HG03108 (cell line): ENCODE results near the gene CHN2.
"Not testable (repeated sequence)": the region's sequence is repeated elsewhere in the genome, so short reads cannot be mapped to it uniquely, and the experiment has no call there.

Source experiments
- ATAC-seq: cut with Tn5 transposase; IDR thresholded peaks from one replicate; pipeline ENCODE4 v1.9.1; 2021; ENCODE audit warnings: moderate library complexity; ENCODE audit not compliant: unreplicated experiment

Gene CHN2

DNA sequence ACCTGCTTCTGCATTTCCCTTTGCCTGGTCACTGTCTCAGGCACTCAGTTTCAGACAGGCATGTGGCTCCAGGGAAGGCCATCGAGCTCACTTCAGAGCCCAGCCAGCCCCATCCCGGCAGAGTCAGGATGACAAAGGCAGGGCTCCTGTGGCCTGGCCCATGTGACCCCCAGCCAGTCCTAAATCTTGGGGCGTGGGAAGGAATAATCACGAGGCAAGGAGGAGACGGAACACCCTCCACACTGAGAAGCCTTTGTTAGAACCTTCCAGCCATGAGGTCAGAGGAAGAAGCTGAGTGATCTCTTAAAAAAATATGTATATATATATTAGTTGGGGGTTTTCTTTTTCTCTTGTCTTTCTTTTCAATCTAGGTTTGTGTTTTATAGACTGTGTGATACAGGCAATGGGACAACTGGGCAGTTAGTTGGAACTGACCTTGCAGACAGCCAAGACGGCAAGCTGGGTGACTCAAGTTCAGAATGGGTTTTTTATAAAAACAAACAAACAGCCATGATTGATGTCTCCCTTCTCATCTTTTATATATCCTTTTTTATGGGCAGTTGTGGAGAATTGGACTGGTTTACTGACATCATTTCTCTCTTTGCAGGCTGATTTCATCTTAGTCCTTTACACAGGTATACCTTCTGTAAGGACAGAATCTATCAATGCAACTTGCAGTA is 60.8 kb downstream of the CHN2 start:
- no peak for ATAC-seq

DNA sequence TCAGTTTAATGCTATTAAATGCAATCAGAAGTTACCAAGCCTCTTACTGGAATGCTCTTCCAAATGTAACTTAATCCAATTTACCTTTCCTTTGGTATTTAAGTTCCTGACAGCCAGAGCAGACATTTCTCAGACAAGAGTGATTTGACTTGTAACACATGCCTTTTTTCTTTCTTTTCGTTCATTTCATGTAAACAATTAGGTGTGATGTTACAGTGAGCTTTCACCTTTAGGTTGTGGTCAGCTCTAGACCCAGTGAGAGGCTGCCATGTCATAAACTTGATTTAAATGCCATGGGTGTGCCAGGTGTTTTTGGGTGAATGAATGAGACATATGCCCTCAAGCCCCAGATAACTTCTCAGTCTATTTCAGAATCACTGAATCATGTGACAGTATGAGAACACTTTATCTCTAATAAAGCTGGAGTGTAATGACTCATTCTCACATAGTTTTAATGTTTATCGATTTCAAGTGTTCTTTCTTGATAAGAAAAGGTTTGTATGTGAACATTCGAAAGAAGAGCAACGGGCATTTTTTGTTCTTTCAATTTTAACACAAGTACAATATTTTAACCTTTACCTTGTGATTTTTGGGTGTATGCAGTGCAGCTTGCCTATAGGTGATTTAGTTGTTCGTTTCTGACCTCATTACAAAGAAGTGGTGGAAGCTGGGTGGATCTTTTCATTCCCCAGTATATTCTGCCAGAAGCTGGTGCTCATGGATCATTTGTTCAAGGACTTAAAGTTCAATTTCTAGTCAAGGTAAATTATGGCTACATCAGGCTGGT is 61.5 kb downstream of the CHN2 start:
- no peak for ATAC-seq

DNA sequence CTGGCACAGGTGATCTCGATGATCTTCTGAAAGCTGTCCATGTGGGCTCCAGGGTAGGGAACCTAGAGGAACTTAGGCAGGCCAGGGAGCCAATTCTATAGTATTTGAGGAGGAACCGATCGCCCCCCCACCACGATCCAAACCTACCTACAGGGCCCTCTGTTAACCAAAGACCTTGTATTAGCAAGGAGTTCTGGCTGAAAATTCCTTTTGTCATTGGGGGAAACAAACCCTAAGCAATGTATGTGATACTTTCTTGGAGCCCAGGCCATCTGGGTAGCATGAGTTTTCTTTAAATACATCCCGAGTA is 62.1 kb downstream of the CHN2 start:
- no peak for ATAC-seq

DNA sequence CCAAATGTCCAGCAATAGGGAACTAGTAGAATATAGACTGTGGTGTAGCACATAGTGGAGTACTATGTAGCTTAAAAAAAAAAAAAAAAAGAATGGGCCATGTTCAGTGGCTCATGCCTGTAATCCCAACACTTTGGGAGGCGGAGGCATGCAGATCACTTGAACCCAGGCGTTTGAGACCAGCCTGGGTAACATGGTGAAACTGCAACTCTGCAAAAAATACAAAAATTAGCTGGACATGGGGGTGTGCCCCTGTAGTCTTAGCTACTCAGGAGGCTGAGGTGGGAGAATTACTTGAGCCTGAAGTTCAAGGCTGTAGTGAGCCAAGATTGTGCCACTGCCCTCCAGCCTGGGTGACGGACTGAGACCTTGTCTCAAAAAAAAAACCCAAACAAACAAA is 64.4 kb downstream of the CHN2 start:
- ATAC-seq, result no peak

DNA sequence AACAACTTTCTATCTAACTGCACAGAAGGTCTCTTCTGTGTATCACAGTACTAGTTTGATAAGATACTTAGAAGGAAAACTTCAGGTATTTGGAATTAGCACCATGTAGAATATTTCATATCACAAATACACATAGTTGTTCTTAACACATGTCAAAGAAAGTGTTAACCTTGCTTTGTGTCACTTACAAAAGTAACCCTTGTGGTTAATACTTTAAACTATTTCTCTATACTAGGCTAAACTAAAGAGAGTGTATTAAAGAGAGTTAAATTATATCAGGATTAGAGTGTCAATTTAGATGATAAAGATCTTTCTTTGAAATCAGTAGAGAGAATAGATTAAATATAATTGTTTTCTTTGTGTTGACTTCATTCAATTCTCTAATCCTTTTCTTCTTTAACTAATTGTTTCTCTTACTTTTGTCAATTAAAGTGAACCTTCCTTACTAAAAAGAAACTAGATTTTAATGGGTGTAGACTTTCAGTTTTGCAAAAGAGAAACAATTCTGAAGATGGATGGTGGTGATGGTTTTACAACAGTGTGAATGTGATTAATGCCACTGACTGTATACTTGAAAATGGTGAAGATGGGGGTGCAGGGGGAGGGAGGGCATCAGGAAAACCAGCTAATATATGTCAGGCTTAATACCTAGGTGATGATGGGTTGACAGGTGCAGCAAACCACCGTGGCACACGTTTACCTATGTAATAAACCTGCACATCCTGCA is 67.8 kb downstream of the CHN2 start:
- no peak for ATAC-seq

DNA sequence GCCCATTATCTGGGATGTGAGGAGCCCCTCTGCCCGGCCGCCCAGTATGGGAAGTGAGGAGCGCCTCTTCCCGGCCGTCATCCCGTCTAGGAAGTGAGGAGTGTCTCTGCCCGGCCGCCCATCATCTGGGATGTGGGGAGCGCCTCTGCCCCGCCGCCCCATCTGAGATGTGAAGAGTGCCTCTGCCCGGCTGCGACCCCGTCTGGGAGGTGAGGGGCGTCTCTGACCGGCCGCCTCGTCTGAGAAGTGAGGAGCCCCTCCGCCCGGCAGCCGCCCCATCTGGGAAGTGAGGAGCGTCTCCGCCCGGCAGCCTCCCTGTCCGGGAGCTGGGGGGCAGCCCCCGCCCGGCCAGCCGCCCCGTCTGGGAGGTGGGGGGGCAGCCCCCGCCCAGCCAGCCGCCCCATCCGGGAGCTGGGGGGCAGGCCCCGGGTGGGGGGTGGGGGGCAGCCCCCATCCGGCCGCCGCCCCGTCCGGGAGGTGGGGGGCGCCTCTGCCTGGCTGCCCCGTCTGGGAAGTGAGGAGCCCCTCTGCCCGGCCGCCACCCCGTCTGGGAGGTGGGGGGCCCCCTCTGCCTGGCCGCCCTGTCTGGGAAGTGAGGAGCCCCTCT is 69.1 kb downstream of the CHN2 start:
- ATAC-seq, result not testable (repeated sequence)

DNA sequence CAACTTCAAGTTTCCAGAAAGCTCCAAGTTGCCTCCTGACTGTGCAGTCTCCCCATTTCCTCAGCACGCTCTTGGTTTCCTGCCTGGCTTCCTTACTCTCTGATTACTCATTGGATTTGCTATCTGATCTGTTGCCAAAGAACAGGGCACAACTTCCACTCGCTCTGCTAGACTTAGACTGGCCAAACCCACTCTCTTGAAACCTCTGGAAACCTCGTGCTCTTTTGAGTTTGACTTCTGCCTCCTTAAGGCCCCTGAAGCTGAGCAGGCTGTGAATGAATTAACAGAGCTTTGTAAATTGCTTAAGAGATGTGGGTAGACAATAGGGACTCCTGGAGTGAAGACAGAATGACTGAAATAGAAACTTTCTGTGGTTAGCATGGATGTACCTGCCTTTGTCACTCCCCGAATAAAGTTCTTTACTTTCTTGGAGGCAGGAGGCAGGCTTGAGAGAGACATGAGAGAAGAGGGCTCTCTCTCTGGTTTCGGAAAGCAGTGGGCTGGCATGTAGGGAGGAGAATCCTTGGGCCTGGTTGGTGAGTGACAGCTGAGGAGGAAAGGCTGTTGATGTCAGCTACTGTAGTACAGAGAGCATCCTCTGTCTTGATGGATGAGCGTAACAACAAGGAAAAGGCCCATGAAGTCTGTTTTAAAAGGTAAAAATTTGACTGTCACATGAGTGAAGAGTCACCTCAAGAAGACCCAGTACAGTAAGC is 70.8 kb downstream of the CHN2 start:
- no peak for ATAC-seq

DNA sequence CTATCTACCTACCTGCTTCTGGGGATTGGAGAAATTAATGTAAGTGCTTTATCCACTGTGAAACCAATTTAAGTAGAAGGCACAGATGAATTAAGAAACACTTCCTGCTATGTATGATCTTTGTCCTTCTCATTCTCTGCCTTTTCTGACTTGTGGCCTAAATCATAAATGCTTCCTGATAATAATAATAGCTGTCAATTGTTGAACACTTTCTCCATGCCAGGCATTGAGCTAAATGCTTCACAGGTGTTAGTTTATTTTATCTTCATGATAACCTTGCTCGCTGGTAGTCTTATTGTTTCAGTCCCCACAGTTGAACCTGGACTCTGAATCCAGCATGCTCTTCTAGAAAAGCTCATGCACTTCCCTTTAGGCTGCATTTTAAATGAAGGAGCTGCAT is 75.4 kb downstream of the CHN2 start:
- ATAC-seq, result no peak

DNA sequence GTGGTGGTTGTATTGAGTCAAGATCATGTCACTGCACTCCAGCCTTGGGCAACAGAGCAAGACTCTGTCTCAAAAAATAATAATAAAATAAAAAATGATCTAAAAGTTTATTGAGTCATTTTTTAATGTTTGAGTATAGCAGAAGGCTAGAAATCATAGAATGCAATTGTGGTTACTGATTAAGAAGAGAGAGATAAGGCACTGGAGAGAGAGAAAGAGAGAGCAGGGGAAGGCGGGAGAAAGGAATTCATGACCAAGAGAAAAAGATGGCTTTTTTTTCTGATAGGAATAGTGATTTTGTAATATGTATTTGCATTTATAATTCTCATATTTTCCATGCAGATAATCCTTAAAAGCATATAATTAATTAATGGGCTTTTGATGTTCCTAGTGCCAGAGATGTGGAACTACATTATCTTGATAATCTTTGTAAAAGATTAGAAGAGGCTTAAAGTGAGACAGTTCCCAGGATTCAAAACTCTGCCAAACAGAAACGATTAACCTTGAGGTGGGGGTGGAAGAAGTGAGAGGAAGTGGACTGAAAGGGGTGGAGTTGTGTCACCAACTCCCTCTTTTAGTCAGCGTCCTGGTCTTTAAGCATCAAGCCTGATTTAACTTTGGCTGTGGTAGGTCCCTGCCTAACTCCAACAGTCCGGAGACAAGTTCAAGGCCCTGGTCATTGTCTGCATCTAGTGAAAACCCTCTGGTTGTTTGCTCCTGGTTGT is 76.2 kb downstream of the CHN2 start:
- no peak for ATAC-seq

DNA sequence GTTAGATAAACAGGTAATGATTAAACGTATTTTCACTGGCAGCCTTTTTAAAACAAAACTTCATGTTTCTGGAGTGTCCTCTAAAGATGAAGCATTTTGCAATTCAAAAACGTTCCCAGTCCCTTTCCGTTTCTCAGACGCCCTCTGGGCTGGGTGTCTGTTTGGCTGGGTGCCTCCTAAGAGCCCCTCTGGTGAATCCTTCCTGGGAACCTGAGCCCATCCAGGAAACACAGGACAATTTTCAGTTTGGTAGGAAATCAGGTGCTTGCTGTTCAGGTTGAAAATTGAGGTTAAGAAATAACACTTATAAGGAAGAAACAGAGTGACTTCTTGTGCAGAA is 76.7 kb downstream of the CHN2 start:
- no peak for ATAC-seq

DNA sequence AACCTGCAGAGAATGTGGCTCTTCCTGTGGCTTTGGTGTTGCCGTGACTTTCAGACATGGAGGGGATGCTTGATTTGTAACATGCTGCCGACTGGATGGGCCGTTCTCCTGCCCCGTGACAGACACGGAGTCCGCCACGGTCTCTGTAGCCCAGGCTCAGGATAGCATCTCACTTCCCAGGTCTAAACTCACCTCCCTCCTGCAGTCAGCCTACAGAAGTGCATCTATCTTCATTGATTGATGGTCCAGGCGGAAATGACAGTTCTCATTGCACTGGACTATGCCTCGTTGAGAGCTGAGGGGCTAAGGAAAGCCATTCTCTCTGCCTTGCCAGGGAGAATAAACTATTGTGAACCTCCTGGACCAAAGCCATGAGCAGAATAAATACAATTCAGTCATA is 77.5 kb downstream of the CHN2 start:
- no peak for ATAC-seq

DNA sequence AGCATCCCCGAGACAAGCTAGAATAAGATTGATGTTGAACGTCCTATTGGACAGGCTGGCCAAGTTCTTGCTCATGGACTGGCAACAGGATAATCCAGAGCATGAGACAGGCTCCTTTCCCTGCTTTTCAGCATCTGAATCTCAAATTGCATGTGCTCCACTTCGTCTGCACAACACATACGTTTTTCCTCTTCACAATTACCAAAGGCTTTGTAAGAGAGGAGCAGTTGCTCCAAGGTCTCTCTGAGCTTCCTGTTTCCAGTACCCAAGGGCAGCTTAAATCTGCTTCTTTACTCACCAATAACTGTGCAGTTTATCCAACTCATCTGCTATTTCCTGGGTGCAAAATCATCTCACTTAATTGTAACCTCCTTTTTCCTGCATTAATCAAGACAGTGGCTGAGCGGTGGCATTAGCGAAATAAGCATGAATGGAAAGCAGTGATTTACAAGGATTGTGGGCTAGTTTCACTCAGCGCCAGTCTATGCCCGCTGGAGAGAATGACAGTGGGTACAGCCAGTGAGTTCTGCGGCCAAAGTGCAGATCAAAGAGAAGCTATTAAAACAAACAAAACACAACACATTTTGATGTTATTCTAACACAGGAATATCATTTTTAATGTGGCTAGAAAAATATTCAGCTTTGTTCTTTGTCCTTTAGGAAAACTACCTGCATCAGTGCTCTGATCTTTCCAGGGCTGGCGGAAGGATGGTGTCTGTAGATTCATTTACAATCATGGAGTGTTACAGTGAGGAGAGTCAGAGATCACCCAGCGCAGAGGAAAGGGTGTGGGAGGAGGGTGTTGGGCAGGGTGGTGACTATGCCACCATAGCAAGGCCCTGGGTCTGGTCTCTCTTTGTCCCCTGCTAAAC is 79.8 kb downstream of the CHN2 start:
- no peak for ATAC-seq

DNA sequence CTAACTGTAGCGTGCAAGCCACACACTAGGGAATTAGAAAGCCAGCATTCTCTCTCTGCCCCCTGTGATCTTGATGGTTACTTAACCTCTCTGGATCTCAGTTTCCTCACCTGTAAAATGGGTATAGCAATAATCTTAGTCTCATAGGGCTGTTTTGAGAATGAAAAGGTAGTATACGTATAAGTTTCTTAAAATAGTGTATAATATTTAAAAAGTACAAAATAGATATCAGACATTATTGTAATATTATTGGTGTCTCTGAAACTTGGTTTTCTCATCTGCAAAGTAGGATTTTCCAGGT is 80.4 kb downstream of the CHN2 start:
- no peak for ATAC-seq

DNA sequence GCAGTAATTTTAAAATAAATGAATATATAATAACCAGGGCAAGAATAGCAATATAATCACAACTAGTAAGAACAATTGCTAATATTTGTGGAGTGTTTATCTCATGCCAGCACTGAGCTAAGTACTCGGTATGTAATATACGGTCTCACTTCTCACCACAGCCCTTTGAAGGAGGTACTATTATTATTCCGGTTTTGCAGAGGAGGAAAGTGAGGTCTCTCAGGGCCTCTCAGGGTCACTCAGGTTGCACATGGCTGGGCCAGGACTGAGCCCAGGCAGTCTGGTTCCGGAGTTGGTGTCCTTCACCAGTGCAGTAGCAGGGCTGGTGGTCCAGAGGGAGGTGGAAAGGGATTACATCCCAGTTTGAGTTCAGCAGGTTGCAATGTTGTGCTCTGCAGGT is 80.9 kb downstream of the CHN2 start:
- ATAC-seq, result no peak

DNA sequence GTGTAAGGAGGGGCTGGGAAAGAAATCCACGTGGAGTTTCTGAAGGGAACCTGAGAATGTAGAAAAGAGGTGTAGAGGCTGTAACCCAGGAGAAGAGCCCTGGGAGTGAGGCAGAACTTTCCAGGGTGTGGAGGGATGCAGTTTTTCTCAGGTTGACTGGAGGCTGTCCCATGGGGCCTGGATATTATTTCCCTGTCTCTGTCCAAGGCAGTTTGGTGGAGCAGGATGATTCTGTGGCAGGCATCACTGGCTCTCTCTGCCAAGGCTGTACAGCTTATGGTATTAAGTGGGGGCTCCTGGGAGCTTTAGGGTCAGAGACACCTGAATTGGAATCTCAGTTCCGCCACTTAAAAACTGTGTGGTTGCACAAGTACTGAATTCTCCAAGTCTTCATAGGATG is 81.6 kb downstream of the CHN2 start:
- ATAC-seq, result no peak

DNA sequence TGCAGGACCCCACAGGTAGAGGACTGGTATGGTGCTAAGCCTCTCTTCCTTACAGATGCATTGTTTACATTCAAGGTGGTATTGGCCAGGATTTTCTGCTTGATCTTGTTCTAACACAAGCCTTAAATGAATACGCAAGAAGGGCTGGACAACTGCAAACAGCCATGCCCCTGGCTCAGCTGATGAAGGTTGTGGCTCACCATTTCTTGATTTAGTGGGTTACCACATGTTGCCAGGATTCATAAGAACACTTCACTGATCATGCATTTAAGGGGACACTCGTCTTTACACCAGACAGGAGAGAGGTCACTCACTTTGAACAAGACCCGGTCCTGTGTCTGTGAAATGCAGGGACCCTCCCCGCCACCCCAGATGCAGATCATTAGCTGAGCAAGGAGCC is 82.2 kb downstream of the CHN2 start:
- ATAC-seq, result no peak

DNA sequence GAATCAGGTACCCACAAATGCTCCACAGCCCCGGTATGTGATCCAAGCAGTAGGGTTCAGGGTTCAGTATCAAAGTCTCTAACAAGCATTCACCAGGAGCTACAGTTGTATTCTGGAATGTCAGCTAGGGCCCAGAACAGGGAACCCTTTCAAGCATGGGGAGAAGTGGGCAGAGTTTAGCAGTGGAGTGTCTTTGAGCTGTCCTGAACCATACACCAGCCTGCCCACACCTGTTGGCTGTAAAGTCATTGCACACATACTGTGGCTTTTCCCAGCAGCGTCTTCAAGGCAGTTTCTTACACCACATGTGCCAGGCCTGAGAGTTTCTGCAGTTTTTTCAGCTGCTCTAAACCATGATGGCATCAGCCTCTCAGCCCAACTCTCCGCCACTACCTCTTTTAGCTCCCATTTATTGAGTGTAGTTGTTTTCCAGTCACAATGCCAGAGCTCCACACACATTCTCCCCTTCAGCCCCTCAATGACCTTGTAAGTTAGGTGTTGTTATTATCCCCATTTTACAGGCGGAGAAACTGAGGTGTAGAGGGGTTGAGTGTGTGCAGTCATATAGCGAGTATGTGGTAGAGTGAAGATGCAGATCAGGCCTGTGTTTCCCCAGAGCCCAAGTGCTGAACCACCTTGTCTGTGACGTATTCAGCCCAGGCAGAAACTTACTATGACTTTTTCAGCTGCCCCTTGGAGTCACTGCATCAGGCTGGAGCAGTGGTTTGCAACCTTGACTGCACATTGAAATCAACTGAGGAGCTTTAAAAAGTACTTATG is 83.1 kb downstream of the CHN2 start:
- ATAC-seq, result no peak

DNA sequence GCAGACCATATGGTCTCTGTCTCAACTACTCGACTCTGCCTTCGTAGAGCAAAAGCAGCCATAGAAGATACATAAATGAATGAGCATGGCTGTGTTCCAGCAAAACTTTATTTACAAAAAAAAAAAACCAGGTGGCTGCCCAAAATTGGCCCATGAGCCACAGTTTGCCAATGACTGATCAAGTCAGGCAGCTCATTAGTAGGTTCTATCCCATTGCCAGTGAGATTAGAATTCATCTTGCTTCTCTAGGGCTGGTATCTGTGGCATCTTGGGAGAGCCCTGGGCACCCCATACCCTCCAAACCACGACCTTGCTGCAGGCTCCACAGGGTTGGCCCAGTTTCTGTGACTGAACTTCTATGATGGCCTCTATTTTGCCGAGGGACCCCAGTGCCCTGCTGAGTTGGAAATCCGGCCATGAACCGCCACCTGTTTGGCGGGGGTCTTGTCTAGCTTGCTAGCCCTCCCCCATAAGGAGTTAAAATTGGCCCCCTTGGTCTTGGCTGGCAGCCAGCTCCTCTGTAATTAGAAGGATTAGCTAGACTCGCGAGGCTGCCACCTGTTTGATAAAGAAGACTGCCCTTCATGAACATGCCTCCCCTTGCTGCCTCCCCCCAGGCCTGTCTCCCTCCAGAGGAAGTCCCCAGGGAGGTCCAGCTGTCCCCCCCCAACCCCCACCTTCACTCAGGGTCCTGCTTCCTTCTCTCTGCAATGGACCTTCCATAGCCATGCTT is 83.9 kb downstream of the CHN2 start:
- no peak for ATAC-seq
